ENCODE results near the gene CHKA.

DNA sequence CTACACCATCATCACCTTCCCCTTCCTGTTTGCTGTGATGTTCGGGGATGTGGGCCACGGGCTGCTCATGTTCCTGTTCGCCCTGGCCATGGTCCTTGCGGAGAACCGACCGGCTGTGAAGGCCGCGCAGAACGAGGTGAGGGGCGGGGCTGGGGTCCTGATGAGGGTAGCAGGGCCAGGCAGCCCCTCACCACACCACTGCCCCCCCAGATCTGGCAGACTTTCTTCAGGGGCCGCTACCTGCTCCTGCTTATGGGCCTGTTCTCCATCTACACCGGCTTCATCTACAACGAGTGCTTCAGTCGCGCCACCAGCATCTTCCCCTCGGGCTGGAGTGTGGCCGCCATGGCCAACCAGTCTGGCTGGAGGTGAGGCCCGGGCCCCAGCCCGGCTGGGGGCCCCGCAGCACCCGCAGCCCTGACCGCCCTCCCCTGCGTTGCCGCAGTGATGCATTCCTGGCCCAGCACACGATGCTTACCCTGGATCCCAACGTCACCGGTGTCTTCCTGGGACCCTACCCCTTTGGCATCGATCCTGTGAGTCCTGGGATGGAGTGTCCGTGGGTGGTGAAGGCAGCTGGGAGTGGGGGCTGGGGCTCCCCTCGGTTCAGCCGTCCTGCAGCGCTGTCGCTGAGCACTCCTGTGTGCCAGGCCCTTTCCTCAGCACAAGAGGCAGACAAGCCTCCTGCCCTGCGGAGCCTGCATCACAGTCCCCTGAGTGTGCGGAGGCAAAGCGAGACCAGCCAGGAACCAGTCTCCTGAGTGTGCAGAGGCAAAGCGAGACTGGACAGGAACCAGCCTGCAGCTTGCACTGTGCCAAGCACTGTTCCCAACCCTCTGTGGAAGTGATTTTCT lies 73.5 kb downstream of the CHKA start:
- TF ChIP-seq, protein P1, sequence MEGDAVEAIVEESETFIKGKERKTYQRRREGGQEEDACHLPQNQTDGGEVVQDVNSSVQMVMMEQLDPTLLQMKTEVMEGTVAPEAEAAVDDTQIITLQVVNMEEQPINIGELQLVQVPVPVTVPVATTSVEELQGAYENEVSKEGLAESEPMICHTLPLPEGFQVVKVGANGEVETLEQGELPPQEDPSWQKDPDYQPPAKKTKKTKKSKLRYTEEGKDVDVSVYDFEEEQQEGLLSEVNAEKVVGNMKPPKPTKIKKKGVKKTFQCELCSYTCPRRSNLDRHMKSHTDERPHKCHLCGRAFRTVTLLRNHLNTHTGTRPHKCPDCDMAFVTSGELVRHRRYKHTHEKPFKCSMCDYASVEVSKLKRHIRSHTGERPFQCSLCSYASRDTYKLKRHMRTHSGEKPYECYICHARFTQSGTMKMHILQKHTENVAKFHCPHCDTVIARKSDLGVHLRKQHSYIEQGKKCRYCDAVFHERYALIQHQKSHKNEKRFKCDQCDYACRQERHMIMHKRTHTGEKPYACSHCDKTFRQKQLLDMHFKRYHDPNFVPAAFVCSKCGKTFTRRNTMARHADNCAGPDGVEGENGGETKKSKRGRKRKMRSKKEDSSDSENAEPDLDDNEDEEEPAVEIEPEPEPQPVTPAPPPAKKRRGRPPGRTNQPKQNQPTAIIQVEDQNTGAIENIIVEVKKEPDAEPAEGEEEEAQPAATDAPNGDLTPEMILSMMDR (conservative IDR thresholded peaks at IDR 0.05; ENCODE audit: low read length) = no peak
- no peak for TF ChIP-seq EZH2phosphoT487 (IDR thresholded peaks at IDR 0.05; ENCODE audit: borderline replicate concordance)
